Measurements from ENCODE around the gene RAB31. TPM values are rescaled to one million over a fixed set of nuclear protein-coding genes. Genes with fewer than 3 reads are reported as not detected.

Gene RAB31
- total RNA-seq, 1 experiment from 2014 or later: 32.9 TPM

- peaks cover 5% of the 10 kb centered on the region; the same call in 1 of the 2 replicates for H3K27me3 Mint-ChIP-seq (ENCODE audit: low read depth)
- no peak for DNase-seq (ENCODE audit: low spot score)
- H3K9me3 Mint-ChIP-seq: peaks cover 23% of the 10 kb centered on the region
- POLR2A ChIA-PET: no interaction called here
- no peak overlapping the region for H3K27ac Mint-ChIP-seq
- TF ChIP-seq ZMAT4 (CRISPR knock-in tag; IDR thresholded peaks at IDR 0.05): no peak
- TF ChIP-seq ATF2 (CRISPR knock-in tag; IDR thresholded peaks at IDR 0.05; ENCODE audit: borderline replicate concordance, low read depth): no peak
- no peak for TF ChIP-seq ATF3 (CRISPR knock-in tag; conservative IDR thresholded peaks at IDR 0.05)
- TF ChIP-seq E2F4 (CRISPR knock-in tag; IDR thresholded peaks at IDR 0.05; ENCODE audit: borderline replicate concordance, low read depth): no peak
- TF ChIP-seq ARID4B (CRISPR knock-in tag; IDR thresholded peaks at IDR 0.05; ENCODE audit: borderline replicate concordance): no peak
- no peak for TF ChIP-seq RORB (CRISPR knock-in tag; IDR thresholded peaks at IDR 0.05)
- no peak for TF ChIP-seq FOXJ3 (CRISPR knock-in tag; IDR thresholded peaks at IDR 0.05; ENCODE audit: borderline replicate concordance)
- TF ChIP-seq KAT7 (CRISPR knock-in tag; IDR thresholded peaks at IDR 0.05; ENCODE audit: borderline replicate concordance): no peak
- TF ChIP-seq E2F5 (CRISPR knock-in tag; IDR thresholded peaks at IDR 0.05): no peak
- no peak for TF ChIP-seq E2F1 (CRISPR knock-in tag; IDR thresholded peaks at IDR 0.05)
- TF ChIP-seq ZNF232 (CRISPR knock-in tag; IDR thresholded peaks at IDR 0.05): no peak
- no peak for TF ChIP-seq SMAD3 (CRISPR knock-in tag; IDR thresholded peaks at IDR 0.05; ENCODE audit: borderline replicate concordance)
- no peak for TF ChIP-seq OVOL2 (CRISPR knock-in tag; IDR thresholded peaks at IDR 0.05; ENCODE audit: borderline replicate concordance)
- TF ChIP-seq ETV6 (CRISPR knock-in tag; IDR thresholded peaks at IDR 0.05): no peak
- no peak for TF ChIP-seq ZNF121 (CRISPR knock-in tag; IDR thresholded peaks at IDR 0.05)
- CTCF ChIA-PET: no interaction called here
- peaks cover 21% of the 10 kb centered on the region for H3K36me3 Mint-ChIP-seq
- no peak overlapping the region for H3K4me3 Mint-ChIP-seq
- H3K4me1 Mint-ChIP-seq: 0 out of 2 replicates have a peak, but pooled peaks cover 5% of the 10 kb centered on the region
- ATAC-seq: no peak
These were observed 153.8 kb downstream of the RAB31 start for GRCh38 chr18:9861933-9862332.

GRCh38 chr18:9862686-9863085 is 154.6 kb downstream of the RAB31 start:
- DNase-seq (ENCODE audit: low spot score): no peak
- Mint-ChIP-seq H3K36me3 (peaks cover 25% of the 10 kb centered on the region), H3K9me3 (peaks cover 27% of the 10 kb centered on the region), H3K4me3 (no peak overlapping the region), H3K4me1 (0 out of 2 replicates have a peak, but pooled peaks cover 5% of the 10 kb centered on the region), H3K27me3 (ENCODE audit: low read depth) (peaks cover 5% of the 10 kb centered on the region; the same call in 1 of the 2 replicates), H3K27ac (peak overlapping the region; percentile 73; the same call in 1 of the 2 replicates)
- ChIA-PET POLR2A (no interaction called here), CTCF (no interaction called here)
- no peak for ATAC-seq
- TF ChIP-seq GABPB1 (CRISPR knock-in tag; IDR thresholded peaks at IDR 0.05) (no peak), NFE2L1 (CRISPR knock-in tag; IDR thresholded peaks at IDR 0.05) (no peak), HMGXB4 (CRISPR knock-in tag; IDR thresholded peaks at IDR 0.05) (no peak), ESRRA (CRISPR knock-in tag; IDR thresholded peaks at IDR 0.05; ENCODE audit: borderline replicate concordance) (no peak), SP1 (CRISPR knock-in tag; conservative IDR thresholded peaks at IDR 0.05) (no peak), SMAD3 (CRISPR knock-in tag; IDR thresholded peaks at IDR 0.05; ENCODE audit: borderline replicate concordance) (no peak), AR (CRISPR knock-in tag; IDR thresholded peaks at IDR 0.05) (no peak), OVOL2 (CRISPR knock-in tag; IDR thresholded peaks at IDR 0.05; ENCODE audit: borderline replicate concordance) (no peak)

Measured in WTC11 (cell line).